K562 (cell line): ENCODE measurements around the gene RMP24.

Experiments
- ATAC-seq: fragments of 200-7000 bp; cut with Tn5 transposase; 3 replicates; pipeline ENCODE4 v1.9.1; 2020; ENCODE audit warnings: moderate library complexity
- BruUV-seq: library from RNA; stranded (reverse); fragments of 400-500 nt; replicated peaks from 2 replicates; lab custom pipeline; 2021; lab: Mats Ljungman, UMichigan
- CTCF ChIA-PET: fragments of 300-600 bp; formaldehyde crosslinking; extraction: SDS; loops from one replicate; lab custom pipeline; 2021; ENCODE audit warnings: low intra/inter-chr PET ratio; lab: Yijun Ruan, JAX
- POLR2A ChIA-PET: fragments of 300-600, 350-650 bp; sonication (Branson Sonifier 250); formaldehyde crosslinking; extraction: SDS; loops from one replicate; lab custom pipeline; 2021; ENCODE audit warnings: antibody characterized with exemption, inconsistent platforms; lab: Yijun Ruan, JAX
- DNase-seq, 4 experiments: peaks; one replicate each; pipeline versions ENCODE4 v3.0.0 to v3.0.0-alpha.2; 2011 to 2018; ENCODE audit warnings: low spot score in 3 of 4, mixed read lengths in 3 of 4; ENCODE audit errors: extremely low read depth in 1 of 4
- FAIRE-seq: peaks from 2 replicates; lab custom pipeline; 2011; peaks lifted over from hg19 to GRCh38; lab: Jason Lieb, UNC
- H2AFZ ChIP-seq: 2 replicates; pipeline ENCODE4 v1.6.0; 2011; ENCODE audit warnings: low read depth, low read length, control low read depth, inconsistent platforms
- H3K27ac ChIP-seq: fragments of 200-600 bp; 3 replicates; pipeline ENCODE4 v1.8.0; 2011; ENCODE audit warnings: low read depth, mild to moderate bottlenecking, control low read depth, inconsistent platforms, low read length, moderate library complexity, mixed read lengths; ENCODE audit errors: extremely low read depth
- H3K27me3 ChIP-seq, 2 experiments: fragments of 300-600 bp in 1 of 2; 2 replicates in 1 of 2; 3 replicates in 1 of 2; pipeline versions ENCODE4 v1.6.0 to v1.8.0; 2011; ENCODE audit warnings: inconsistent platforms in 2 of 2, low read length in 2 of 2, mild to moderate bottlenecking in 1 of 2, mixed read lengths in 1 of 2, moderate library complexity in 1 of 2; ENCODE audit not compliant: control insufficient read depth in 2 of 2, insufficient read depth in 2 of 2
- H3K36me3 ChIP-seq: fragments of 300-600 bp; 3 replicates; pipeline ENCODE4 v1.8.0; 2011; ENCODE audit warnings: mild to moderate bottlenecking, low read length, inconsistent platforms; ENCODE audit not compliant: control insufficient read depth, insufficient read depth
- H3K4me1 ChIP-seq, 2 experiments: fragments of 200-600 bp in 1 of 2; replicated peaks in 1 of 2; 2 replicates in 1 of 2; 3 replicates in 1 of 2; pipeline versions ENCODE4 v1.5.1 to v1.8.0; 2011; ENCODE audit warnings: inconsistent platforms in 2 of 2, low read length in 2 of 2, mild to moderate bottlenecking in 1 of 2, mixed read lengths in 1 of 2, moderate library complexity in 1 of 2; ENCODE audit not compliant: control insufficient read depth in 2 of 2, insufficient read depth in 2 of 2
- H3K4me2 ChIP-seq: 2 replicates; pipeline ENCODE4 v1.6.1; 2011; ENCODE audit warnings: low read length, control low read depth, inconsistent platforms, mixed read lengths; ENCODE audit not compliant: insufficient read depth
- H3K4me3 ChIP-seq: fragments of 200-600 bp; sonication (generic), shearing (Covaris generic); 2 replicates; pipeline ENCODE4 v1.5.1; 2016; ENCODE audit warnings: control low read depth, inconsistent platforms
- H3K79me2 ChIP-seq: fragments of 200-600 bp; 3 replicates; pipeline ENCODE4 v1.8.0; 2011; ENCODE audit warnings: low read length, inconsistent platforms; ENCODE audit not compliant: control insufficient read depth, insufficient read depth
- H3K9ac ChIP-seq, 2 experiments: 2 replicates each; pipeline versions ENCODE4 v1.6.0 to v1.6.1; 2011; ENCODE audit warnings: low read depth in 2 of 2, low read length in 2 of 2, control low read depth in 1 of 2, inconsistent platforms in 1 of 2, mild to moderate bottlenecking in 1 of 2, mixed read lengths in 1 of 2; ENCODE audit not compliant: insufficient read depth in 1 of 2
- H3K9me1 ChIP-seq: one replicate; pipeline ENCODE4 v1.6.0; 2011; ENCODE audit warnings: inconsistent platforms, mild to moderate bottlenecking, low read length, moderate library complexity; ENCODE audit not compliant: control insufficient read depth, insufficient read depth
- H3K9me3 ChIP-seq: replicated peaks from 2 replicates; pipeline ENCODE4 v1.5.1; 2011; ENCODE audit warnings: low read depth, low read length, inconsistent platforms; ENCODE audit not compliant: control insufficient read depth, insufficient read depth
- H4K20me1 ChIP-seq: replicated peaks from 2 replicates; pipeline ENCODE4 v1.6.1; 2011; ENCODE audit warnings: low read length, inconsistent platforms, mixed read lengths; ENCODE audit not compliant: control insufficient read depth, insufficient read depth
- CBX5 ChIP-seq: IDR thresholded peaks from 2 replicates; pipeline ENCODE4 v1.6.1; 2014; ENCODE audit warnings: low read depth, borderline replicate concordance
- DMBX1 ChIP-seq: fragments of 250-450 bp; sonication (Bioruptor Pico); IDR thresholded peaks from 2 replicates; pipeline ENCODE4 v1.8.0; 2022; ENCODE audit warnings: inconsistent platforms, mild to moderate bottlenecking, moderate library complexity, borderline replicate concordance
- DPF2 ChIP-seq: fragments of 450-650 bp; IDR thresholded peaks from 2 replicates; pipeline ENCODE4 v1.6.1; 2016
- E2F3 ChIP-seq: fragments of 250-450 bp; sonication (Bioruptor Pico); IDR thresholded peaks from 2 replicates; pipeline ENCODE4 v1.4.0; 2020; ENCODE audit warnings: mild to moderate bottlenecking
- KLF10 ChIP-seq: fragments of 250-450 bp; sonication (Bioruptor Pico); IDR thresholded peaks from 2 replicates; pipeline ENCODE4 v1.6.1; 2021; ENCODE audit warnings: matching md5 sums
- KLF16 ChIP-seq: IDR thresholded peaks from 2 replicates; pipeline ENCODE4 v1.6.1; 2016; ENCODE audit warnings: antibody characterized with exemption
- MYC ChIP-seq, 2 experiments: fragments of 250-450 bp in 1 of 2; sonication (Bioruptor Pico) in 1 of 2; IDR thresholded peaks; 2 replicates each; pipeline versions ENCODE4 v1.5.1 to v1.6.1; 2012 to 2021; ENCODE audit warnings: low read depth in 2 of 2, borderline replicate concordance in 1 of 2, improper control_type of control experiment in 1 of 2, low read length in 1 of 2, mild to moderate bottlenecking in 1 of 2, moderate library complexity in 1 of 2
- NR2F6 ChIP-seq: fragments of 450-650 bp; formaldehyde crosslinking; IDR thresholded peaks from 2 replicates; pipeline ENCODE4 v1.4.0; 2020; ENCODE audit warnings: mild to moderate bottlenecking
- STAT5A ChIP-seq: IDR thresholded peaks from 2 replicates; pipeline ENCODE4 v1.6.1; 2012; ENCODE audit warnings: low read length, inconsistent platforms, borderline replicate concordance
- TRIM25 ChIP-seq: fragments of 450-650 bp; IDR thresholded peaks from 2 replicates; pipeline ENCODE4 v1.7.0; 2016; ENCODE audit warnings: borderline replicate concordance
- ZBTB7A ChIP-seq: IDR thresholded peaks from 2 replicates; pipeline ENCODE4 v1.6.1; 2011; ENCODE audit warnings: low read depth, mild to moderate bottlenecking, low read length, moderate library complexity, borderline replicate concordance; ENCODE audit not compliant: control insufficient read depth
- ZNF717 ChIP-seq: fragments of 250-450 bp; sonication (Bioruptor Pico); IDR thresholded peaks from 2 replicates; pipeline ENCODE4 v1.5.0; 2021
- ZNF79 ChIP-seq: fragments of 250-450 bp; sonication (Bioruptor Pico); IDR thresholded peaks from 2 replicates; pipeline ENCODE4 v1.4.0; 2020; ENCODE audit warnings: low read depth, mild to moderate bottlenecking, moderate library complexity
- WGBS: fragments of 100-300 bp; shearing (Covaris generic); methylation state at CpG from one replicate; pipeline ENCODE4 v1.1.6; 2016; ENCODE audit warnings: low coverage, mixed read lengths; ENCODE audit not compliant: insufficient coverage; ENCODE audit errors: missing lambda C conversion rate; 5-methylcytosine and 5-hydroxymethylcytosine counted together
- in situ Hi-C: fragments of 300-500 bp; cut with MboI; formaldehyde crosslinking; loops from 4 replicates; pipeline ENCODE4 v1.15.0; 2018; ENCODE audit warnings: inconsistent platforms, mixed read lengths
- intact Hi-C: fragments of 100-400 bp; cut with micrococcal nuclease; formaldehyde crosslinking; loops from 2 replicates; pipeline ENCODE4 v1.14.2; 2022
- TF ChIP-seq, protein P1 (sequence below): fragments of 450-650 bp; IDR thresholded peaks from one replicate; pipeline ENCODE4 v1.6.1; 2018; ENCODE audit warnings: mild to moderate bottlenecking, moderate library complexity; ENCODE audit not compliant: partially characterized antibody

Gene RMP24

DNA sequence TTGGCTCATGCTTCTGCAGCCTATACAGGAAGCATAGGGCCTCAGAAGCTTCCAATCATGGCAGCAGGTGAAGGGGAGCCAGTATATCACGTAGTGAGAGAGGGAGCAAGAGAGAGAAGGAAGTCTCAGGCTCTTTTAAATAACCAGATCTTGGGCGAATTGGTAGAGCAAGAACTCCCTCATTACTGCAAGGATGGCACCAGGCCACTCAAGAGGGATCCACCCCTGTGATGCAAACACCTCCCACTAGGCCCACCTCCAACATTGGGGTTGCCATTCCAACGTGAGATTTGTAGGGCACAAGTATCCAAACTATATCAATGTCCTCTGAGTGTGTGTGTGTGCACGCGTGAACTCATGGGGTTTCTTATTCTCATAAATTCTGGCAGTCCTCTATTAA, 37.6 kb upstream of the RMP24 start:
- Histone ChIP-seq H3K79me2 (no peaks in the 10 kb centered on the region), H3K9ac (no peak overlapping the region), H3K4me2 (no peak overlapping the region), H3K27me3 (no peaks in the 10 kb centered on the region), H3K9me1 (no peaks in the 10 kb centered on the region), H3K36me3 (no peaks in the 10 kb centered on the region), H3K4me1 (no peaks in the 10 kb centered on the region), H3K4me3 (no peak overlapping the region), H4K20me1 (no peaks in the 10 kb centered on the region), H3K27ac (no peak overlapping the region), H3K9me3 (no peaks in the 10 kb centered on the region), H2AFZ (no peak overlapping the region)
- CTCF ChIA-PET, result no interaction called here
- no peak for DNase-seq
- ATAC-seq, result no peak
- BruUV-seq, result no TSS peak
- 30% methylated on average over 5 of the region's 5 CpGs for WGBS
- intact Hi-C loops, result no loop called here
- TF ChIP-seq DPF2, result no peak
- no peak for TF ChIP-seq MYC (IDR thresholded peaks at IDR 0.05; ENCODE audit: low read depth, low read length)
- TF ChIP-seq MYC (CRISPR knock-in tag; IDR thresholded peaks at IDR 0.05; ENCODE audit: borderline replicate concordance, low read depth), result no peak
- no peak for TF ChIP-seq TRIM25
- TF ChIP-seq DMBX1 (CRISPR knock-in tag), result no peak
- TF ChIP-seq CBX5, result no peak
- no peak for TF ChIP-seq ZNF717 (CRISPR knock-in tag)
- TF ChIP-seq, protein P1, sequence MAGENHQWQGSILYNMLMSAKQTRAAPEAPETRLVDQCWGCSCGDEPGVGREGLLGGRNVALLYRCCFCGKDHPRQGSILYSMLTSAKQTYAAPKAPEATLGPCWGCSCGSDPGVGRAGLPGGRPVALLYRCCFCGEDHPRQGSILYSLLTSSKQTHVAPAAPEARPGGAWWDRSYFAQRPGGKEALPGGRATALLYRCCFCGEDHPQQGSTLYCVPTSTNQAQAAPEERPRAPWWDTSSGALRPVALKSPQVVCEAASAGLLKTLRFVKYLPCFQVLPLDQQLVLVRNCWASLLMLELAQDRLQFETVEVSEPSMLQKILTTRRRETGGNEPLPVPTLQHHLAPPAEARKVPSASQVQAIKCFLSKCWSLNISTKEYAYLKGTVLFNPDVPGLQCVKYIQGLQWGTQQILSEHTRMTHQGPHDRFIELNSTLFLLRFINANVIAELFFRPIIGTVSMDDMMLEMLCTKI, result no peak
- TF ChIP-seq ZNF79, result no peak
- no peak for TF ChIP-seq STAT5A
- no peak for TF ChIP-seq KLF16
- TF ChIP-seq KLF10 (CRISPR knock-in tag), result no peak
- no peak for TF ChIP-seq E2F3 (CRISPR knock-in tag)
- TF ChIP-seq ZBTB7A, result no peak
- TF ChIP-seq NR2F6 (CRISPR knock-in tag), result no peak
- in situ Hi-C loops, result no loop called here
- POLR2A ChIA-PET, result no interaction called here
- FAIRE-seq, result no peak
